SK-N-SH treated with all-trans-retinoic acid at 6 μM for 48 hours (cell line): Measurements from ENCODE around the gene TCEAL1.

Experiments used
- ATAC-seq: fragments of 200-7000 bp; cut with Tn5 transposase; 3 replicates; pipeline ENCODE4 v1.9.1; 2020; ENCODE audit warnings: mild to moderate bottlenecking, moderate library complexity
- BACH2 ChIP-seq: fragments of 250-450 bp; sonication (Bioruptor Pico); IDR thresholded peaks from 2 replicates; pipeline ENCODE4 v1.9.0; 2021; ENCODE audit warnings: mild to moderate bottlenecking, borderline replicate concordance
- CSDC2 ChIP-seq: fragments of 250-450 bp; sonication (Bioruptor Pico); IDR thresholded peaks from 2 replicates; pipeline ENCODE4 v1.5.0; 2020; ENCODE audit warnings: mild to moderate bottlenecking, moderate library complexity
- CSRNP3 ChIP-seq: fragments of 250-450 bp; sonication (Bioruptor Pico); IDR thresholded peaks from 2 replicates; pipeline ENCODE4 v1.5.1; 2021; ENCODE audit warnings: mild to moderate bottlenecking, moderate library complexity
- ESRRG ChIP-seq: fragments of 250-450 bp; sonication (Bioruptor Pico); IDR thresholded peaks from 2 replicates; pipeline ENCODE4 v1.6.1; 2021; ENCODE audit warnings: mild to moderate bottlenecking
- GLIS3 ChIP-seq: fragments of 250-450 bp; sonication (Bioruptor Pico); IDR thresholded peaks from 2 replicates; pipeline ENCODE4 v1.5.0; 2020; ENCODE audit warnings: mild to moderate bottlenecking, moderate library complexity
- ISL1 ChIP-seq: fragments of 250-450 bp; sonication (Bioruptor Pico); IDR thresholded peaks from 2 replicates; pipeline ENCODE4 v2.1.2; 2022; ENCODE audit warnings: mild to moderate bottlenecking, moderate library complexity
- OSR1 ChIP-seq: fragments of 250-450 bp; sonication (Bioruptor Pico); IDR thresholded peaks from 2 replicates; pipeline ENCODE4 v1.8.0; 2022; ENCODE audit warnings: moderate library complexity, mild to moderate bottlenecking, inconsistent platforms
- RARB ChIP-seq: fragments of 250-450 bp; sonication (Bioruptor Pico); IDR thresholded peaks from 2 replicates; pipeline ENCODE4 v1.8.0; 2021; ENCODE audit warnings: mild to moderate bottlenecking, moderate library complexity
- SNAI2 ChIP-seq: fragments of 250-450 bp; sonication (Bioruptor Pico); IDR thresholded peaks from 2 replicates; pipeline ENCODE4 v1.5.0; 2020; ENCODE audit warnings: mild to moderate bottlenecking, moderate library complexity
- TOX ChIP-seq: fragments of 250-450 bp; sonication (Bioruptor Pico); IDR thresholded peaks from 2 replicates; pipeline ENCODE4 v1.8.0; 2021; ENCODE audit warnings: mild to moderate bottlenecking, moderate library complexity, borderline replicate concordance
- ZFP3 ChIP-seq: fragments of 250-450 bp; sonication (Bioruptor Pico); IDR thresholded peaks from 2 replicates; pipeline ENCODE4 v1.5.0; 2020; ENCODE audit warnings: mild to moderate bottlenecking, moderate library complexity
- ZFP30 ChIP-seq: fragments of 450-650 bp; formaldehyde crosslinking; IDR thresholded peaks from 2 replicates; pipeline ENCODE4 v1.5.0; 2022; ENCODE audit warnings: mild to moderate bottlenecking, moderate library complexity
- ZNF565 ChIP-seq: fragments of 450-650 bp; formaldehyde crosslinking; conservative IDR thresholded peaks from 2 replicates; pipeline ENCODE4 v1.5.0; 2020; ENCODE audit warnings: low read depth, mild to moderate bottlenecking, moderate library complexity
- ZNF70 ChIP-seq: fragments of 450-650 bp; formaldehyde crosslinking; IDR thresholded peaks from 2 replicates; pipeline ENCODE4 v1.5.0; 2020; ENCODE audit warnings: mild to moderate bottlenecking, moderate library complexity
- ZNF8 ChIP-seq: fragments of 450-650 bp; formaldehyde crosslinking; IDR thresholded peaks from 2 replicates; pipeline ENCODE4 v1.5.0; 2020; ENCODE audit warnings: mild to moderate bottlenecking, moderate library complexity
- TF ChIP-seq, protein P1 (sequence below): fragments of 250-450 bp; sonication (Bioruptor Pico); IDR thresholded peaks from 2 replicates; pipeline ENCODE4 v1.5.1; 2020; ENCODE audit warnings: low read depth, mild to moderate bottlenecking, moderate library complexity
- TF ChIP-seq, protein P2 (sequence below): fragments of 250-450 bp; sonication (Bioruptor Pico); IDR thresholded peaks from 2 replicates; pipeline ENCODE4 v1.8.0; 2021; ENCODE audit warnings: low read depth, mild to moderate bottlenecking, moderate library complexity, borderline replicate concordance
- TF ChIP-seq, protein P3 (sequence below): fragments of 250-450 bp; sonication (Bioruptor Pico); IDR thresholded peaks from 2 replicates; pipeline ENCODE4 v1.8.0; 2020; ENCODE audit warnings: mild to moderate bottlenecking, moderate library complexity, borderline replicate concordance

Gene TCEAL1, protein sequence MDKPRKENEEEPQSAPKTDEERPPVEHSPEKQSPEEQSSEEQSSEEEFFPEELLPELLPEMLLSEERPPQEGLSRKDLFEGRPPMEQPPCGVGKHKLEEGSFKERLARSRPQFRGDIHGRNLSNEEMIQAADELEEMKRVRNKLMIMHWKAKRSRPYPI

DNA sequence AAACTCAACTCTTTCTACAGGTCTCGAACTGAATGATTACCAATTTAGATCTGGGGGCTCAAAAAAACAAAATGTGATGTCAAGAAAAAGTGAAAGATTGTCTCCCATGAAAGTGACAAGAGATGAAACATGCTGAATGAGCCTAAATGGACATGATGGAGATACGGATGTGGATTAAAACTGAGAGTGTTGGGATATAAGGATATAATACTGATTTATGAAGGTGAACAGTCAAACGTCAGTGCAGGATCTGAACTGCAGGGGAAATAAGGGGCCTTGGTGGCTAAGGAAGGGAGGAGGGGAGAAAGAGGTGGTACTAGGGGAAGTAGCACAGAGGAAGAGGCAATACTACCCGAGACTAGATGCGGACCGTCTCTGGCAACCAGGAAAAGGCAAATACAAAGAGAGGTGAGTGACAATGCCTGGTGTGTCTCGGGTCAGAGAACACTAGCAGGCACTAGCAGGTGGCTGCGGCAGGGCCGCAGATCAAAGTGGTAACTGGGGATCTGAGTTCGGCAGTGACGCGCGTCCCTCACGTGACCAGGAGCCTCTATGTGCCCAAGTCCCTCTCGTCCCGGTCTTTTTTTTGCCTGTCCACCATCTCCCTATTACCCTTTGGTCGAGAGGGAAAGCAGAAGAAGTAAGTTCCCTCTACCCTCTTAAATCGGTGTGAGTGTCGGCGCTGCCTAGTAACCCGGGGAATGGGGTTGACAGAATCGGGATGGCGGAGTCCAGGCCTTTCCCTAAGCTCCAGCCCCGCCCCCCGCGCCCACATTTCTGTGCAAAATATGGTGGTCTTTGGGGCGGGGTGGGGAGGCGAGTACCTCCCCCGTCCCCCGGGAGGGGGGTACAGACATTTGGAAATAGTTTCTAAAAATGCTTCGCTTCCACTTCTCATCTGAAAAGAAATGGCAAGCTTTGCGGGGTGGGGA lies at the start of gene TCEAL1:
Gene TCEAL1 (plus strand): TSS at position 590 of the 932 bp plus-strand sequence. CDS start 942 bp downstream, outside the sequence.
- TF ChIP-seq ZNF70 (CRISPR knock-in tag) (no peak), GLIS3 (CRISPR knock-in tag) (no peak), RARB (CRISPR knock-in tag) (no peak)
- TF ChIP-seq, protein P1, sequence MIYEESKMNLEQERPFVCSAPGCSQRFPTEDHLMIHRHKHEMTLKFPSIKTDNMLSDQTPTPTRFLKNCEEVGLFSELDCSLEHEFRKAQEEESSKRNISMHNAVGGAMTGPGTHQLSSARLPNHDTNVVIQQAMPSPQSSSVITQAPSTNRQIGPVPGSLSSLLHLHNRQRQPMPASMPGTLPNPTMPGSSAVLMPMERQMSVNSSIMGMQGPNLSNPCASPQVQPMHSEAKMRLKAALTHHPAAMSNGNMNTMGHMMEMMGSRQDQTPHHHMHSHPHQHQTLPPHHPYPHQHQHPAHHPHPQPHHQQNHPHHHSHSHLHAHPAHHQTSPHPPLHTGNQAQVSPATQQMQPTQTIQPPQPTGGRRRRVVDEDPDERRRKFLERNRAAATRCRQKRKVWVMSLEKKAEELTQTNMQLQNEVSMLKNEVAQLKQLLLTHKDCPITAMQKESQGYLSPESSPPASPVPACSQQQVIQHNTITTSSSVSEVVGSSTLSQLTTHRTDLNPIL (CRISPR knock-in tag): no peak
- TF ChIP-seq, all 23 proteins: peak for 0
- ATAC-seq: peak; percentile 50

DNA sequence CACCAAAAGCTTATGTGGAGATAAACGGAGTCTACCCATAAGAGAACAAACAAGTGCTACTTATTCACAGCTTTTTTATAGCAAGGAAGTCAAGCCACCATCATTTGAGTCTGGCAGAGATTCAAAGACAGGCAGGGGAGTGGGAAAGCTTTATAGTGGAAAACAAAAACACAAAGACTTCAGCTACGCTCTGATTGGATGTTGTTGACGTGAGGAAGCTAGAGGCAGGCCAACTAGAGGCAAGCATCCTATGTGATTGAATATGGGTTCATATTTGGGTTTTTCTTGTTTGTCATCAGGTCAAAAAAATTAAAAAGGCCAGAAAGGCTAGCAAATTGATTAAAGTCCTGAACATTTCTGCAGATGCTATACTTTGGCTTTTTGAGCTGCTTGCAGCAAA lies 44.2 kb upstream of the TCEAL1 start:
- ATAC-seq: peak; percentile 34; the same call in 1 of the 3 replicates
- TF ChIP-seq ZNF565 (no peak), TOX (CRISPR knock-in tag) (no peak)

DNA sequence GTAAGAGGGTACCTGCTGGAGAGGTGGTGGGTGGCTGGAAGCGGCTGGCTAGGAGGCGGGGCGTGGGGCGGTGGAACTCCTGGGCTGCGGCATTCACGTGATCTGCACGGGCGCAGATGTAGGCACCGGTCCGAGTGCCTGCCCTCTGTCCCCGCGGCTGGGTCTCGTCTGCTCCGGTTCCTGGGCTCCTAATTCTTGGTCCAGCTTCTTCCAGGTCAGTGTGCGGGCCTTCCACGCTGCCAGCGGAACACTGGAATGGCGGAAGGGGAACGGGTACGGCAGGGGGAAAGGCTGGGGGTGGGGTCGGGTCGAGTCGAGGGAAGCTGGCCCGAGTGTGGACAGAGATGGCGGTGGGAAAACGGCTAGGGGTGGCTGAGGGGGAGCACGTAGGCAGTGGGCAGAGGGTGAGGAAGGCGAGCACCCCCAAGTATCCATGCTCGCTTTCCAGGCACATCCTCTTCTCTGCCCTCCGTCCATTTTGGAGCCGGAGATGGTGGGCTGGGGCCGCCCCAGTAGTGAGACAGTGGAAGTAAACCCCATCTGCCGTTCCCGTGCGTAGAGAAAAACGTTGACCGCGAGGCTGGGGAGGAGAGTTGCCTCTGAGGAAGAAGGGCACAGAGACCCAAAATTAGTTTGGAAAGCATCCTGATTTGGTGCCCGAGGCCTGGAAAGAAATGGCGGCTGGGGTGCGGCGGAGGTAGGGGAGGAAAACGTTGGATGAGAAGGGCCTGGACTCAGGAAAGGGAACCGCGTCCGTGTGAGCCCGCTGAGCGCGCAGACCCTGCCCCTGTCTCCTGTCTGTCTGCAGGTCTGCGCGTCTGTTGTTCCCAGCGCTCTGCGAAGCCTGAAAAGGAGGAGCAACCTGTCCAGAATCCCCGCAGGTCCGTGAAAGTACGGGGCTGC lies 43.1 kb upstream of the TCEAL1 start, which contains the start of gene TCEAL4:
Gene TCEAL4 (plus strand): TSS at position 105 of the 903 bp plus-strand sequence. CDS start 1,161 bp downstream, outside the sequence.
- TF ChIP-seq TOX (CRISPR knock-in tag): no peak
- no peak for TF ChIP-seq GLIS3 (CRISPR knock-in tag)
- TF ChIP-seq ZFP30 (CRISPR knock-in tag): no peak
- no peak for TF ChIP-seq OSR1
- TF ChIP-seq, protein P2, sequence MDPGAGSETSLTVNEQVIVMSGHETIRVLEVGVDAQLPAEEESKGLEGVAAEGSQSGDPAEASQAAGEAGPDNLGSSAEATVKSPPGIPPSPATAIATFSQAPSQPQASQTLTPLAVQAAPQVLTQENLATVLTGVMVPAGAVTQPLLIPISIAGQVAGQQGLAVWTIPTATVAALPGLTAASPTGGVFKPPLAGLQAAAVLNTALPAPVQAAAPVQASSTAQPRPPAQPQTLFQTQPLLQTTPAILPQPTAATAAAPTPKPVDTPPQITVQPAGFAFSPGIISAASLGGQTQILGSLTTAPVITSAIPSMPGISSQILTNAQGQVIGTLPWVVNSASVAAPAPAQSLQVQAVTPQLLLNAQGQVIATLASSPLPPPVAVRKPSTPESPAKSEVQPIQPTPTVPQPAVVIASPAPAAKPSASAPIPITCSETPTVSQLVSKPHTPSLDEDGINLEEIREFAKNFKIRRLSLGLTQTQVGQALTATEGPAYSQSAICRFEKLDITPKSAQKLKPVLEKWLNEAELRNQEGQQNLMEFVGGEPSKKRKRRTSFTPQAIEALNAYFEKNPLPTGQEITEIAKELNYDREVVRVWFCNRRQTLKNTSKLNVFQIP: no peak
- no peak for TF ChIP-seq ZNF70 (CRISPR knock-in tag)
- TF ChIP-seq, protein P1 (CRISPR knock-in tag): no peak
- TF ChIP-seq, all 23 proteins: peak for 0
- peak; percentile 94 for ATAC-seq

DNA sequence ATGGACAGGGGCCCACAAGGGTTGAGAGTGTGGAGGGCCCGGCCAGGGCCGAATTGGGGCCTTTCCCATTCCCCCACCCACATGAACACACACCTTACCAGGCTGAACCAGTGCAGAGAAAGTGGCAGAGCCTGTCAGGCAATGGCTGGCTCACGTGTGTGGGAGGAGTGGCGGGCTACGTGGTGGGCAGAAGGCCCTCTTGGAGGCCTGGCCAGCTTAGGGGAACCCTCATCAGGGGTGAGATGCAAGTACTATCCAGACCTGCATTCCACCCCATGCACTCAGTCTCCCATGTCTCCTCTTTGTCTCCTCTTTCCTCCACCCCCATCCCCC lies 42.5 kb upstream of the TCEAL1 start:
- peak; percentile 46 for ATAC-seq
- TF ChIP-seq SNAI2: no peak
- TF ChIP-seq GLIS3 (CRISPR knock-in tag): no peak
- no peak for TF ChIP-seq ZNF8
- no peak for TF ChIP-seq ISL1 (CRISPR knock-in tag)
- TF ChIP-seq, protein P3, sequence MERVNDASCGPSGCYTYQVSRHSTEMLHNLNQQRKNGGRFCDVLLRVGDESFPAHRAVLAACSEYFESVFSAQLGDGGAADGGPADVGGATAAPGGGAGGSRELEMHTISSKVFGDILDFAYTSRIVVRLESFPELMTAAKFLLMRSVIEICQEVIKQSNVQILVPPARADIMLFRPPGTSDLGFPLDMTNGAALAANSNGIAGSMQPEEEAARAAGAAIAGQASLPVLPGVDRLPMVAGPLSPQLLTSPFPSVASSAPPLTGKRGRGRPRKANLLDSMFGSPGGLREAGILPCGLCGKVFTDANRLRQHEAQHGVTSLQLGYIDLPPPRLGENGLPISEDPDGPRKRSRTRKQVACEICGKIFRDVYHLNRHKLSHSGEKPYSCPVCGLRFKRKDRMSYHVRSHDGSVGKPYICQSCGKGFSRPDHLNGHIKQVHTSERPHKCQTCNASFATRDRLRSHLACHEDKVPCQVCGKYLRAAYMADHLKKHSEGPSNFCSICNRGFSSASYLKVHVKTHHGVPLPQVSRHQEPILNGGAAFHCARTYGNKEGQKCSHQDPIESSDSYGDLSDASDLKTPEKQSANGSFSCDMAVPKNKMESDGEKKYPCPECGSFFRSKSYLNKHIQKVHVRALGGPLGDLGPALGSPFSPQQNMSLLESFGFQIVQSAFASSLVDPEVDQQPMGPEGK (CRISPR knock-in tag): no peak
- TF ChIP-seq ZNF70 (CRISPR knock-in tag): no peak
- TF ChIP-seq BACH2 (CRISPR knock-in tag): no peak
- TF ChIP-seq CSDC2 (CRISPR knock-in tag): no peak
- TF ChIP-seq ZNF565: no peak

GRCh38 chrX:103586659-103587058 lies 42.1 kb upstream of the TCEAL1 start:
- ATAC-seq: no peak
- TF ChIP-seq OSR1: no peak
- no peak for TF ChIP-seq ESRRG (CRISPR knock-in tag)
- TF ChIP-seq, protein P3 (CRISPR knock-in tag): no peak
- TF ChIP-seq CSRNP3 (CRISPR knock-in tag): no peak
- TF ChIP-seq, protein P2: no peak
- TF ChIP-seq BACH2 (CRISPR knock-in tag): no peak
- TF ChIP-seq ZNF8: no peak
- no peak for TF ChIP-seq RARB (CRISPR knock-in tag)
- no peak for TF ChIP-seq ZFP3
